IPS-NIHi11 (cell line): ENCODE measurements around the gene CCNQ.

Experiments
- DNase-seq: peaks from one replicate; pipeline ENCODE4 v3.0.0; 2012; ENCODE audit warnings: mixed read lengths, low spot score

The CCNQ gene

DNA sequence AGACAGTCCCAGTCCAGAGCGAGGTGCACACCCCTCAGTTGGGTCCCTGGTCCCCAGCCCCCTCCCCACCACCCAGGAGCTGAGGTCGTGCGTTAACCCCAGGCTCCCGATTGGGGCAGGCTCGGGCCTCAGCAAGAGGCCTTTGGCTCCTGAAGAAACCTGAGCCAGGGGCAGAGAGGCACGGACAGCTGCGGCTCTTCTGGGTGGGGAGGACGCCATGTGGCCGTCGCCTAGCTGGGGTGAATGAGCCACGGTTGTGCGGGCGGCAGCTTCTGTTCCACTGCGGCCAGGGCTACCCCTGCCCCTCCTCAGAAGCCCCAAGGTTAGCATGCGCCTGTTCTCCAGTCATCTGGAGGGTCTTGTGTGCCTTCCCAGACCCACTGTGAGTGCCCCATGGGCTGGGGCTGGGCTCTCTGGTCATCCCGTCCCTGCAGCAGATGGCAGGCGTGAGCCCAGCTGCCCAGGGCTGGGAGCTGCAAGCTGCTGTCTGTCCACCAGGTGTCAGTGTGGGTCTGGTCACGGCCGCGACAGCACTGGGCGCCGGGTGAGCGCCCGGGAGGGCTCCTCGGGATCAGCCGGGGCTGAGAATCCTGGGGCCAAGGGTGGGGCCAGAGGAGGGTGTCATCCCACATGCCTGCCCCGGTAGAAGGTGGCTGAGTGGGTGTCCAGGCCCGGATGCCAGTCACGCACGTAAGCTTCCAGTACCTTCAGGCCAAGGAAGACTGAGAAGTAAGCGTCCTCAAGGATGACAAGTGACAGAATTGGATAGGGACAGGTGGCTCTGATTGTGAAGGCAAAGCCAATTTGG is 59.6 kb downstream of the CCNQ start:
- peak; percentile 83 for DNase-seq

DNA sequence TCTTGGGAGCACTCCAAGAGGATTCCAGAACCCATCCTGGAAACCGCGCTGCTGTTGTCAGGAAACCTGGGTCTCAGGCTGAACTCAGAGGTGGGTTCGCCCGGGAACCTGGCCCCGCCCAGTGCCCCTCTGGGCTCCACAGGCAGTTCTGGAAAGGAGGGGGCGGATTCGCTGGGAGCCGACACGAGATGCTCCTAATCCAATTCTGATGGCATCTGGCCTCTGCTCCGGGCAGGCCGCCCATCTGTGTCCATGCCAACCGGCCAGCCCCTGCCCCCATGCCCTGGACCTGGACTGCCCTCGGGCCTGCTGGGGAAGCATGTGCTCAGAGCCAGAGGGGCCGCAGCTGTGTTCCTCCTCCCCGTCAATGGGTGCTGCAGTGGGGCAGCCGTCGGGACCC is 60.5 kb downstream of the CCNQ start:
- no peak for DNase-seq
